Lung (tissue), 12 donors: ENCODE data around the gene LHPP. TPM values are rescaled to one million over a fixed set of nuclear protein-coding genes. Genes with fewer than 3 reads are reported as not detected.

Experiments
- ATAC-seq: fragments of 200-7000 bp; cut with Tn5 transposase; one replicate; pipeline ENCODE4 v1.9.1; 2020; ENCODE audit warnings: moderate number of reproducible peaks; ENCODE audit not compliant: insufficient read depth, low FRiP score
- DNase-seq, 3 donors: peaks; one replicate each; pipeline ENCODE4 v3.0.0-alpha.2; 2013 to 2017
- H3K27ac ChIP-seq, 2 donors: one replicate each; pipeline ENCODE4 v1.5.1; 2013; ENCODE audit warnings: mild to moderate bottlenecking in 2 of 2, moderate library complexity in 2 of 2, control low read depth in 1 of 2, inconsistent platforms in 1 of 2, low read depth in 1 of 2, low read length in 1 of 2
- H3K27me3 ChIP-seq, 3 donors: one replicate each; pipeline ENCODE4 v1.5.1; 2013; ENCODE audit warnings: low read length in 2 of 3; ENCODE audit not compliant: control insufficient read depth in 3 of 3, insufficient read depth in 3 of 3
- H3K36me3 ChIP-seq, 4 donors: one replicate each; pipeline ENCODE4 v1.5.1; 2013; ENCODE audit warnings: low read length in 4 of 4, mild to moderate bottlenecking in 1 of 4, moderate library complexity in 1 of 4; ENCODE audit not compliant: control insufficient read depth in 4 of 4, insufficient read depth in 4 of 4
- H3K4me1 ChIP-seq, 5 donors: one replicate each; pipeline ENCODE4 v1.5.1; 2013; ENCODE audit warnings: low read length in 5 of 5, mild to moderate bottlenecking in 2 of 5, moderate library complexity in 1 of 5; ENCODE audit not compliant: control insufficient read depth in 5 of 5, insufficient read depth in 5 of 5
- H3K4me3 ChIP-seq: one replicate; pipeline ENCODE4 v1.5.1; 2013; ENCODE audit warnings: mild to moderate bottlenecking, control low read depth, moderate library complexity
- H3K9ac ChIP-seq, 2 donors: one replicate each; pipeline ENCODE4 v1.5.1; 2013; ENCODE audit warnings: low read length in 2 of 2, control low read depth in 1 of 2; ENCODE audit not compliant: insufficient read depth in 1 of 2
- H3K9me3 ChIP-seq, 4 donors: one replicate each; pipeline ENCODE4 v1.5.1; 2013; ENCODE audit warnings: low read length in 3 of 4, mild to moderate bottlenecking in 1 of 4, moderate library complexity in 1 of 4; ENCODE audit not compliant: control insufficient read depth in 4 of 4, insufficient read depth in 3 of 4
- WGBS, 2 donors: extraction: QIAGEN DNeasy Blood & Tissue Kit; methylation state at CpG; one replicate each; pipeline ENCODE4 v1.1.7; 2013; 5-methylcytosine and 5-hydroxymethylcytosine counted together
- polyA plus RNA-seq, 2 donors: library from polyadenylated mRNA; stranded (reverse); fragments of 200-250 nt; gene quantifications; one replicate each; pipeline ENCODE4 v1.2.1, GENCODE V29; 2013
- total RNA-seq, 2 donors: library from RNA; depleted of rRNA in 1 of 2; stranded (reverse); fragments of >200 nt in 1 of 2; gene quantifications; one replicate each; pipeline ENCODE4 v1.2.1, GENCODE V29; 2014 to 2021
- TF ChIP-seq, protein P1 (sequence below): IDR thresholded peaks from 2 replicates; pipeline ENCODE4 v1.5.1; 2012; ENCODE audit warnings: mild to moderate bottlenecking; ENCODE audit errors: control extremely low read depth, extremely low read depth
- donor health status: control.
- donor health status: control.
- donor health status: Bipolar disorder and iron deficiency.
- donor health status: healthy.
- donor health status: DM: yes; HTN: yes; CAD: no.

The LHPP gene
- total and polyA plus RNA-seq, 4 donors, result 7.1 to 18.6 (median 14.8) TPM

DNA sequence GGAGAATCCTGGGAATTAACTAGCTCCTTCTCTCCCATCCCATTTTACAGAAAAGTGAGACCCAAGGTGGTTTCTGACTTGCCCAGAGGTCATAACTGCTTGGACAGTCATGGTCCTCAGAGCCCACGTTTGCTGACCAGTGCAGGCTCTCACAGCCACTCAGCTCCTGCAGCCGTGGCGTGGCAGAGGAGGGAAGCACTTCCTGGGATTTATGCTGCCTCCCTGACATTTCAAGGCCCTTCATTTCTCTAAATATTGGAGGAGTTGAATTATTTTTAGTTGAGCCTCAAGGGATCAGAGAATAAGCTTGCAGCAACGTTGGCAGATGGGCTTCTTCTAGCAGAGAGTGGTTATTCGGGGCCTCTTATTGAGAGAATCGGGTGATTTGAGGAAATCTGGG lies 77.1 kb downstream of the LHPP start:
- Histone ChIP-seq H3K36me3 (no peaks in the 10 kb centered on the region), H3K27me3 (no peaks in the 10 kb centered on the region), H3K9me3 (no peaks in the 10 kb centered on the region), H3K9ac (no peak overlapping the region), H3K27ac (no peak overlapping the region), H3K4me1 (peaks cover 0 to 9% (median 0%) of the 10 kb centered on the region in 5 donors), H3K4me3 (no peak overlapping the region)
- no peak for DNase-seq
- no peak for ATAC-seq
- WGBS, 2 donors, result 84 to 87% methylated on average over 6 of the region's 6 CpGs
- TF ChIP-seq, protein P1, sequence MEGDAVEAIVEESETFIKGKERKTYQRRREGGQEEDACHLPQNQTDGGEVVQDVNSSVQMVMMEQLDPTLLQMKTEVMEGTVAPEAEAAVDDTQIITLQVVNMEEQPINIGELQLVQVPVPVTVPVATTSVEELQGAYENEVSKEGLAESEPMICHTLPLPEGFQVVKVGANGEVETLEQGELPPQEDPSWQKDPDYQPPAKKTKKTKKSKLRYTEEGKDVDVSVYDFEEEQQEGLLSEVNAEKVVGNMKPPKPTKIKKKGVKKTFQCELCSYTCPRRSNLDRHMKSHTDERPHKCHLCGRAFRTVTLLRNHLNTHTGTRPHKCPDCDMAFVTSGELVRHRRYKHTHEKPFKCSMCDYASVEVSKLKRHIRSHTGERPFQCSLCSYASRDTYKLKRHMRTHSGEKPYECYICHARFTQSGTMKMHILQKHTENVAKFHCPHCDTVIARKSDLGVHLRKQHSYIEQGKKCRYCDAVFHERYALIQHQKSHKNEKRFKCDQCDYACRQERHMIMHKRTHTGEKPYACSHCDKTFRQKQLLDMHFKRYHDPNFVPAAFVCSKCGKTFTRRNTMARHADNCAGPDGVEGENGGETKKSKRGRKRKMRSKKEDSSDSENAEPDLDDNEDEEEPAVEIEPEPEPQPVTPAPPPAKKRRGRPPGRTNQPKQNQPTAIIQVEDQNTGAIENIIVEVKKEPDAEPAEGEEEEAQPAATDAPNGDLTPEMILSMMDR, result no peak

DNA sequence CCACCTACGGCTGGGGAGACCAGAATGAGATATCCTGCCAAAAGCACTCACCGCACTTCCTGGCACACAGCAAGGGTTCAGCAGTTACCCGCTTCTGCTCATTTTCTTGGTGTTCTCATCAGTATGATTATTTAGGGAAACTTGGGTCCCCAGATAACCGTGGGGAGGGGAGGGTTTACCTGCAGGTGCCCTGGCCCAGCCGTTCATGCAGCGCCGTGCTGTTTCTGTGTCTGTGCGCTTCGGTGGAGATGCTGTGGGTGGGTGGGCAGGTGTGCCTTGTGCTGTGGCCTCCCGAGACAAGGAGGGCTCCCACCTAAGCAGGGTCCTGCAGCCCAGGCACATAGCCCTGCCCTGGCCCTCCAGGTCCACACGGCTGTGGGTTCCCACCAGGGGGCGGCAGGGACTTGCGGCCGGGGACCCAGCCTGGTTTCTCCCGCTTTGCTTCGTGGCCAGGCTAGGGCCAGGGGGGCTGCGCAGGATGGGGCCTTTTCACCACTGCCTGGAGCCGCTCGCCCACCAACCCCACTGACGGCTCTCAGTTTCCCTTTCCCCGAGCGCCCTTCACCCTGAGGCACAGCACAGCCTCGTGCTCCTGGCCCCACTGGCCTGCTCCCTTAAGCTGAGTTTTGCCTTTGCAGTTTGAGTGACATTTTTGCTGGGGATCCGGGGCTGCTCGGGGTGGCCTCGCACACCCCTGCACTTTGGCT lies 78.5 kb downstream of the LHPP start:
- peak; percentile 60 to 76 (median 71) for DNase-seq
- no peak overlapping the region for H3K4me3 ChIP-seq
- no peak overlapping the region for H3K9ac ChIP-seq
- no peak for ATAC-seq
- 45 to 46% methylated on average over 25 to 26 of the region's 26 CpGs for WGBS, 2 donors
- no peaks in the 10 kb centered on the region for H3K27me3 ChIP-seq
- no peaks in the 10 kb centered on the region for H3K9me3 ChIP-seq
- peaks cover 0 to 9% (median 0%) of the 10 kb centered on the region in 5 donors for H3K4me1 ChIP-seq
- no peaks in the 10 kb centered on the region for H3K36me3 ChIP-seq
- H3K27ac ChIP-seq, result no peak overlapping the region
- TF ChIP-seq, protein P1, result peak; percentile 57

DNA sequence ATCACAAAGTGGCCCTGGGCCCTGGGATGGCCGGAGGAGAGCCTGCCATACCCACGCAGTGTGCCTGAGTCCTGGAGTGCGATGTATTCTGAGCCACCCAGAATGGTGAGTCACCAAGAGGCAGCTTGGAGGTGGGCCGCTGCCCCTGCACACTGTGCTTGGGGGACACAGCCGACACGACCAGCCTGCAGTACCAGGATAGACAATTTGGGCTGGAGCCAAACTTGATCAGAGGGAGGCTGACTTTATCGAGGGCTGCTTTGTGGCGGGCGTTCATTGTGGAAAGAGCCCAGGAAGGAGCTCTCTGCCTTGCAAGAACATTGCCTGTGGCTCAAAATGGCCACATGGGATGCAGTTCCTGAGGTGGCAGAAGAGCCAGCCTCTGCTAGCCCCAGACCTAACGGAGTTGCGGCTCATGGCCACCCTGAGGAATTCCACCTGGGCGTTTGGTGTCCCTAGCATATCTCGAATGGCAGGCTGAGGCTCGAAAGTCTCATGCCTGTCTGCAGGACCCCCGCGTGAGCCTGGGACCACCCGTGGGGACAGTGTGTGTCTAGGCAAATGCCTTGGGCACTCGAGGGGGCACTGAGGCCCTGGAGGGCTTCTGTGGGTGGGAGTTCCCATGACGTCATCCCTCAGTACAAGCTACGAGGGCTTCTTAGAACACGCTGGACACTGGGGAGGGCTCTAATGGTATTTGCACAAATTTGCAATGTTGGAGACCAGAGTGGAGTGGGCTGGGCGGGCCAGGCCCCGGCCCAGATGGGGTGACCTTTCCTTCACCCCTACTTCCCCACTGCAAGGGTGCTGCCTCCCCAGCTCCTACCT lies 79.7 kb downstream of the LHPP start:
- 87 to 93% methylated on average over 23 of the region's 23 CpGs for whole genome bisulfite sequencing, 2 donors
- Histone ChIP-seq H3K9ac (no peak overlapping the region), H3K27ac (no peak overlapping the region), H3K9me3 (no peaks in the 10 kb centered on the region), H3K4me1 (peaks cover 0 to 2% (median 0%) of the 10 kb centered on the region in 5 donors), H3K27me3 (no peaks in the 10 kb centered on the region), H3K4me3 (no peak overlapping the region), H3K36me3 (no peaks in the 10 kb centered on the region)
- no peak for DNase-seq
- TF ChIP-seq, protein P1, result no peak
- no peak for ATAC-seq
